Measurements from ENCODE around the gene GAS5.

GRCh38 chr1:173862769-173863223 is 5.0 kb downstream of the GAS5 start:
- TF ChIP-seq POLR2AphosphoS5 (IDR thresholded peaks at IDR 0.05) = no peak
- TF ChIP-seq, protein P1, sequence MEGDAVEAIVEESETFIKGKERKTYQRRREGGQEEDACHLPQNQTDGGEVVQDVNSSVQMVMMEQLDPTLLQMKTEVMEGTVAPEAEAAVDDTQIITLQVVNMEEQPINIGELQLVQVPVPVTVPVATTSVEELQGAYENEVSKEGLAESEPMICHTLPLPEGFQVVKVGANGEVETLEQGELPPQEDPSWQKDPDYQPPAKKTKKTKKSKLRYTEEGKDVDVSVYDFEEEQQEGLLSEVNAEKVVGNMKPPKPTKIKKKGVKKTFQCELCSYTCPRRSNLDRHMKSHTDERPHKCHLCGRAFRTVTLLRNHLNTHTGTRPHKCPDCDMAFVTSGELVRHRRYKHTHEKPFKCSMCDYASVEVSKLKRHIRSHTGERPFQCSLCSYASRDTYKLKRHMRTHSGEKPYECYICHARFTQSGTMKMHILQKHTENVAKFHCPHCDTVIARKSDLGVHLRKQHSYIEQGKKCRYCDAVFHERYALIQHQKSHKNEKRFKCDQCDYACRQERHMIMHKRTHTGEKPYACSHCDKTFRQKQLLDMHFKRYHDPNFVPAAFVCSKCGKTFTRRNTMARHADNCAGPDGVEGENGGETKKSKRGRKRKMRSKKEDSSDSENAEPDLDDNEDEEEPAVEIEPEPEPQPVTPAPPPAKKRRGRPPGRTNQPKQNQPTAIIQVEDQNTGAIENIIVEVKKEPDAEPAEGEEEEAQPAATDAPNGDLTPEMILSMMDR (IDR thresholded peaks at IDR 0.05) = no peak

All from prostate gland (tissue), 2 donors.